Dedifferentiated amniotic fluid mesenchymal stem cell (primary cell): ENCODE data around the gene SEC61B.

Source experiments
- DNase-seq: peaks from one replicate; pipeline ENCODE4 v3.0.0-alpha.2; 2016; ENCODE audit errors: extremely low spot score

The SEC61B gene

GRCh38 chr9:99274495-99274894, 52.4 kb downstream of the SEC61B start:
- DNase-seq = no peak
